ENCODE data around the gene PRDM11. TPM values are rescaled to one million over a fixed set of nuclear protein-coding genes. Genes with fewer than 3 reads are reported as not detected.

Gene PRDM11
- total and polyA plus RNA-seq, 2 donors from 2014 or later, result 2.9 to 22.5 TPM

- no peaks in the 10 kb centered on the region for H3K27me3 ChIP-seq (ENCODE audit: control insufficient read depth, insufficient read depth, low read length)
- H3K9me3 ChIP-seq (ENCODE audit: control insufficient read depth in 2 of 3, insufficient read depth in 1 of 3, low read length in 3 of 3), result no peaks in the 10 kb centered on the region
- H3K9ac ChIP-seq (ENCODE audit: low read length in 3 of 3), result no peak overlapping the region
- DNase-seq (peak in 3 of 5 donors; percentile 6 to 36 (median 33)), FAIRE-seq (no peak)
- intact Hi-C loops (cut with DNase I), result no loop called here
- H3K27ac ChIP-seq (ENCODE audit: low read depth in 2 of 2, low read length in 2 of 2), result no peak overlapping the region
- TF ChIP-seq CTCF (IDR thresholded peaks at IDR 0.05; ENCODE audit: borderline replicate concordance, extremely low read depth, insufficient read depth), result no peak
- no peak overlapping the region for H3K4me3 ChIP-seq (ENCODE audit: low read length in 3 of 3)
- peaks cover 0 to 3% (median 0%) of the 10 kb centered on the region in 3 donors for H3K4me1 ChIP-seq (ENCODE audit: control insufficient read depth in 2 of 3, insufficient read depth in 2 of 3, low read depth in 1 of 3, low read length in 3 of 3)
- no peaks in the 10 kb centered on the region for H3K36me3 ChIP-seq (ENCODE audit: control insufficient read depth in 2 of 3, insufficient read depth in 3 of 3, low read length in 3 of 3)
Observed at GRCh38 chr11:45104006-45104789, 42.2 kb upstream of the PRDM11 start.

DNA sequence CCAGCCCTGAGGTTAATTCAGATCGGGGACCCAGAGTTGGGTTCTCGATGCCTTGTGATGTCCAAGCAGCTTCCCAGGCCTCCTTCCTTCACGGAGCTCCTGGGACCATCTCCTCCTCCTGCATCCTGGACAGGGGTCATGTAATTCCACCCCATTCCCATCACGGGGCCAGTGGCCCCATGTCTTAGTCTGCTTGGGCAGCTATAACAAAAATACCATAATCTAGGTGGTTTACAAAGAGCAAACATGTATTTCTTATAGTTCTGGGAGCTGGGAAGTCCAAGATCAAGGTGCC lies 41.7 kb upstream of the PRDM11 start:
- H3K9ac ChIP-seq (ENCODE audit: low read length in 3 of 3), result no peak overlapping the region
- no peaks in the 10 kb centered on the region for H3K36me3 ChIP-seq (ENCODE audit: control insufficient read depth in 2 of 3, insufficient read depth in 3 of 3, low read length in 3 of 3)
- intact Hi-C loops (cut with DNase I), result no loop called here
- H3K9me3 ChIP-seq (ENCODE audit: control insufficient read depth in 2 of 3, insufficient read depth in 1 of 3, low read length in 3 of 3), result no peaks in the 10 kb centered on the region
- no peak for FAIRE-seq
- H3K27me3 ChIP-seq (ENCODE audit: control insufficient read depth, insufficient read depth, low read length), result no peaks in the 10 kb centered on the region
- peaks cover 0 to 3% (median 0%) of the 10 kb centered on the region in 3 donors for H3K4me1 ChIP-seq (ENCODE audit: control insufficient read depth in 2 of 3, insufficient read depth in 2 of 3, low read depth in 1 of 3, low read length in 3 of 3)
- H3K4me3 ChIP-seq (ENCODE audit: low read length in 3 of 3), result no peak overlapping the region
- no peak for TF ChIP-seq CTCF (IDR thresholded peaks at IDR 0.05; ENCODE audit: borderline replicate concordance, extremely low read depth, insufficient read depth)
- no peak overlapping the region for H3K27ac ChIP-seq (ENCODE audit: low read depth in 2 of 2, low read length in 2 of 2)
- peak in 2 of 5 donors; percentile 1 to 13 for DNase-seq

- DNase-seq (peak; percentile 83 to 91 (median 90)), FAIRE-seq (no peak)
- H3K36me3 ChIP-seq (ENCODE audit: control insufficient read depth in 2 of 3, insufficient read depth in 3 of 3, low read length in 3 of 3), result no peaks in the 10 kb centered on the region
- no peak overlapping the region for H3K9ac ChIP-seq (ENCODE audit: low read length in 3 of 3)
- H3K27me3 ChIP-seq (ENCODE audit: control insufficient read depth, insufficient read depth, low read length), result no peaks in the 10 kb centered on the region
- H3K4me1 ChIP-seq (ENCODE audit: control insufficient read depth in 2 of 3, insufficient read depth in 2 of 3, low read depth in 1 of 3, low read length in 3 of 3), result peaks cover 0 to 3% (median 0%) of the 10 kb centered on the region in 3 donors
- intact Hi-C loops (cut with DNase I), result no loop called here
- peak; percentile 90 for TF ChIP-seq CTCF (IDR thresholded peaks at IDR 0.05; ENCODE audit: borderline replicate concordance, extremely low read depth, insufficient read depth)
- no peak overlapping the region for H3K27ac ChIP-seq (ENCODE audit: low read depth in 2 of 2, low read length in 2 of 2)
- H3K9me3 ChIP-seq (ENCODE audit: control insufficient read depth in 2 of 3, insufficient read depth in 1 of 3, low read length in 3 of 3), result no peaks in the 10 kb centered on the region
- H3K4me3 ChIP-seq (ENCODE audit: low read length in 3 of 3), result no peak overlapping the region
Observed at GRCh38 chr11:45105233-45105983, 41.0 kb upstream of the PRDM11 start.
